IMR-90 (cell line): Measurements from ENCODE around the gene TNRC18. TPM values are rescaled to one million over a fixed set of nuclear protein-coding genes. Genes with fewer than 3 reads are reported as not detected.
"Not testable (repeated sequence)": the region's sequence is repeated elsewhere in the genome, so short reads cannot be mapped to it uniquely, and the experiment has no call there.

ENCODE experiments used
- ATAC-seq: fragments of 200-7000 bp; cut with Tn5 transposase; 2 replicates; pipeline ENCODE4 v1.9.1; 2020; ENCODE audit warnings: low read depth, mild to moderate bottlenecking, moderate library complexity
- BruUV-seq: library from RNA; stranded (reverse); fragments of 400-500 nt; replicated peaks from 2 replicates; lab custom pipeline; 2021; lab: Mats Ljungman, UMichigan
- CTCF ChIA-PET: fragments of 300-600 bp; formaldehyde crosslinking; extraction: SDS; loops from one replicate; lab custom pipeline; 2021; ENCODE audit warnings: antibody characterized with exemption; lab: Yijun Ruan, JAX
- POLR2A ChIA-PET: fragments of 300-600 bp; sonication (Branson Sonifier 250); formaldehyde crosslinking; loops from one replicate; lab custom pipeline; 2022; ENCODE audit warnings: antibody characterized with exemption; ENCODE audit not compliant: unreplicated experiment; lab: Charles Lee
- DNase-seq: peaks from one replicate; pipeline ENCODE4 v3.0.0; 2013
- H2AFZ ChIP-seq: replicated peaks from 2 replicates; pipeline ENCODE3; 2013; ENCODE audit warnings: low read length, mild to moderate bottlenecking; ENCODE audit not compliant: poor library complexity
- H2AK5ac ChIP-seq: 2 replicates; pipeline ENCODE4 v1.6.1; 2013; ENCODE audit warnings: low read depth, low read length, inconsistent platforms
- H2AK9ac ChIP-seq: replicated peaks from 2 replicates; pipeline ENCODE3; 2013; ENCODE audit warnings: mild to moderate bottlenecking, low read depth, low read length, moderate library complexity; ENCODE audit not compliant: poor library complexity
- H2BK120ac ChIP-seq: 2 replicates; pipeline ENCODE4 v1.6.1; 2013; ENCODE audit warnings: low read depth, low read length, inconsistent platforms
- H2BK15ac ChIP-seq: 3 replicates; pipeline ENCODE4 v1.6.1; 2013; ENCODE audit warnings: low read depth, low read length, inconsistent platforms
- H2BK20ac ChIP-seq: 2 replicates; pipeline ENCODE4 v1.6.1; 2013; ENCODE audit warnings: low read depth, mild to moderate bottlenecking, inconsistent platforms, low read length, moderate library complexity
- H2BK5ac ChIP-seq: 2 replicates; pipeline ENCODE4 v1.6.1; 2013; ENCODE audit warnings: mild to moderate bottlenecking, low read depth, low read length, inconsistent platforms; ENCODE audit not compliant: poor library complexity, severe bottlenecking
- H3K14ac ChIP-seq: replicated peaks from 2 replicates; pipeline ENCODE4 v1.6.1; 2013; ENCODE audit warnings: low read depth, low read length, inconsistent platforms
- H3K18ac ChIP-seq: 2 replicates; pipeline ENCODE4 v1.6.1; 2013; ENCODE audit warnings: low read depth, low read length, control low read depth
- H3K23ac ChIP-seq: 2 replicates; pipeline ENCODE4 v1.6.1; 2013; ENCODE audit warnings: low read depth, low read length, inconsistent platforms
- H3K27ac ChIP-seq: 2 replicates; pipeline ENCODE4 v1.5.1; 2013; ENCODE audit warnings: mild to moderate bottlenecking, control low read depth, low read length; ENCODE audit not compliant: insufficient read depth
- H3K27me3 ChIP-seq: 2 replicates; pipeline ENCODE4 v1.6.1; 2013; ENCODE audit warnings: low read length; ENCODE audit not compliant: control insufficient read depth, insufficient read depth
- H3K36me3 ChIP-seq: 2 replicates; pipeline ENCODE4 v1.6.1; 2013; ENCODE audit warnings: low read length, mixed read lengths; ENCODE audit not compliant: control insufficient read depth, insufficient read depth
- H3K4ac ChIP-seq: 2 replicates; pipeline ENCODE4 v1.6.1; 2013; ENCODE audit warnings: low read depth, low read length, inconsistent platforms
- H3K4me1 ChIP-seq: 2 replicates; pipeline ENCODE4 v1.6.1; 2013; ENCODE audit warnings: low read length, mixed read lengths; ENCODE audit not compliant: control insufficient read depth, insufficient read depth
- H3K4me2 ChIP-seq: 2 replicates; pipeline ENCODE4 v1.6.1; 2013; ENCODE audit warnings: low read depth, mild to moderate bottlenecking, control low read depth, low read length, moderate library complexity
- H3K4me3 ChIP-seq: 2 replicates; pipeline ENCODE4 v1.5.1; 2013; ENCODE audit warnings: low read depth, mild to moderate bottlenecking, control low read depth, low read length, moderate library complexity; ENCODE audit not compliant: insufficient read depth
- H3K56ac ChIP-seq: 2 replicates; pipeline ENCODE4 v1.6.1; 2013; ENCODE audit warnings: low read length, inconsistent platforms; ENCODE audit not compliant: insufficient read depth; ENCODE audit errors: extremely low read depth
- H3K79me1 ChIP-seq, 2 experiments: 2 replicates each; pipeline ENCODE4 v1.6.1; 2013; ENCODE audit warnings: low read length in 2 of 2, inconsistent platforms in 1 of 2, low read depth in 1 of 2
- H3K9ac ChIP-seq: 2 replicates; pipeline ENCODE4 v1.6.1; 2013; ENCODE audit warnings: low read depth, low read length, control low read depth
- H3K9me1 ChIP-seq: 2 replicates; pipeline ENCODE4 v1.6.1; 2013; ENCODE audit warnings: low read length, inconsistent platforms; ENCODE audit not compliant: insufficient read depth
- H3K9me3 ChIP-seq: 2 replicates; pipeline ENCODE4 v1.6.1; 2013; ENCODE audit warnings: low read length; ENCODE audit not compliant: control insufficient read depth, insufficient read depth
- H4K20me1 ChIP-seq: 2 replicates; pipeline ENCODE4 v1.6.1; 2013; ENCODE audit warnings: low read length, inconsistent platforms; ENCODE audit not compliant: insufficient read depth
- H4K5ac ChIP-seq: 2 replicates; pipeline ENCODE4 v1.6.1; 2013; ENCODE audit warnings: mild to moderate bottlenecking, low read depth, low read length, control low read depth
- H4K8ac ChIP-seq, 2 experiments: 2 replicates each; pipeline ENCODE4 v1.6.1; 2013; ENCODE audit warnings: low read depth in 2 of 2, low read length in 2 of 2, control low read depth in 1 of 2, inconsistent platforms in 1 of 2
- H4K91ac ChIP-seq: 2 replicates; pipeline ENCODE4 v1.6.1; 2013; ENCODE audit warnings: low read depth, low read length, inconsistent platforms; ENCODE audit not compliant: insufficient read depth
- WGBS, 2 experiments: methylation state at CpG; one replicate each; pipeline versions ENCODE4 v1.1.5 to v1.1.7; 2013; ENCODE audit warnings: missing lambda C conversion rate in 2 of 2; ENCODE audit not compliant: insufficient read length in 1 of 2; ENCODE audit errors: extremely low coverage in 2 of 2; 5-methylcytosine and 5-hydroxymethylcytosine counted together
- dilution Hi-C: fragments of 300-500 bp; cut with HindIII; formaldehyde crosslinking; loops from one replicate; pipeline ENCODE4 v1.14.3; 2018; ENCODE audit warnings: low sequenced_read_pairs; ENCODE audit not compliant: unreplicated experiment
- in situ Hi-C: fragments of 300-500 bp; cut with MboI; formaldehyde crosslinking; loops from 3 replicates; pipeline ENCODE4 v1.14.3; 2019; ENCODE audit warnings: low sequenced_read_pairs, inconsistent platforms, mixed read lengths
- intact Hi-C: fragments of 100-400 bp; cut with micrococcal nuclease; formaldehyde crosslinking; loops from 2 replicates; pipeline ENCODE4 v1.10.0; 2022
- polyA plus RNA-seq, 3 experiments: library from polyadenylated mRNA; depleted of rRNA; stranded (reverse); fragments of >200 nt; gene quantifications; 2 replicates each; pipeline ENCODE4 v1.2.3, GENCODE V29; 2012; ENCODE audit warnings: low replicate concordance in 1 of 3
- total RNA-seq: library from RNA; depleted of rRNA; stranded (reverse); fragments of >200 nt; gene quantifications from 2 replicates; pipeline ENCODE4 v1.2.3, GENCODE V29; 2012

Gene TNRC18
- total and polyA plus RNA-seq, 2 of the 4 experiments (the other 2 are of a cell fraction): 4.7 to 29.6 TPM

GRCh38 chr7:5471623-5472022 lies 48.0 kb upstream of the TNRC18 start:
- H3K4me2 ChIP-seq, H3K9me1 ChIP-seq, dilution Hi-C loops, ATAC-seq, H3K27me3 ChIP-seq, H3K4ac ChIP-seq, H4K8ac ChIP-seq, H3K27ac ChIP-seq, H3K23ac ChIP-seq, H3K4me3 ChIP-seq, H3K36me3 ChIP-seq, H2AK9ac ChIP-seq, H3K56ac ChIP-seq, H4K20me1 ChIP-seq, H3K9ac ChIP-seq, DNase-seq, BruUV-seq, POLR2A ChIA-PET, H2AFZ ChIP-seq, H2BK15ac ChIP-seq, H2BK120ac ChIP-seq, H3K18ac ChIP-seq, H3K4me1 ChIP-seq, H2AK5ac ChIP-seq, H3K9me3 ChIP-seq, H2BK20ac ChIP-seq, CTCF ChIA-PET, H3K14ac ChIP-seq, H4K5ac ChIP-seq, H3K79me1 ChIP-seq, intact Hi-C loops, in situ Hi-C loops, H2BK5ac ChIP-seq, H4K91ac ChIP-seq: not testable (repeated sequence)
- WGBS, 2 experiments: 100% methylated on average over 2 of the region's 14 CpGs; no CpG with 5 or more reads in 1 of the 2 experiments
